ENCODE data around the gene PRR7.

PRR7 gene

GRCh38 chr5:177437623-177438022 lies 9.0 kb upstream of the PRR7 start:
- no peak for DNase-seq

DNA sequence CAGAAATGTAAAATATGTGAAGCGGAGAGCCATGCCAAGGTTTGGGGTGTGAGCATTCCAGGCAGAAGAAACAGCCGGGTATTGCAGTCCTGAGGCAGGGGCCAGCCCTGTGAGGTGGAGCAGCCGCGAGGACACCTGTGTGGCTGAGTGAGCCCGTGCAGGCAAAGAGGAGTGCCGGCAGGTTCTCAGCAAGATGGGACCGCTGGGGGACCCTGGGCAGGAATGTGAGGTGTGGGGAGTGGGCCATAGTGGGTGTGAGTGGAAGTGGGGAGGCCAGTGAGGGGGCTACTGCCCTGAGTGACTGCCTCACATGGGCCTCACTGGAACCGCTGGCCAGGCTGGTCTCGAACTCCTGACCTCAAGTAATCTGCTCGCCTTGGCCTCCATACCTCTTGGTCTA lies 8.1 kb upstream of the PRR7 start:
- DNase-seq: no peak

- DNase-seq: no peak
Observed at GRCh38 chr5:177439518-177440053, 7.0 kb upstream of the PRR7 start.

DNA sequence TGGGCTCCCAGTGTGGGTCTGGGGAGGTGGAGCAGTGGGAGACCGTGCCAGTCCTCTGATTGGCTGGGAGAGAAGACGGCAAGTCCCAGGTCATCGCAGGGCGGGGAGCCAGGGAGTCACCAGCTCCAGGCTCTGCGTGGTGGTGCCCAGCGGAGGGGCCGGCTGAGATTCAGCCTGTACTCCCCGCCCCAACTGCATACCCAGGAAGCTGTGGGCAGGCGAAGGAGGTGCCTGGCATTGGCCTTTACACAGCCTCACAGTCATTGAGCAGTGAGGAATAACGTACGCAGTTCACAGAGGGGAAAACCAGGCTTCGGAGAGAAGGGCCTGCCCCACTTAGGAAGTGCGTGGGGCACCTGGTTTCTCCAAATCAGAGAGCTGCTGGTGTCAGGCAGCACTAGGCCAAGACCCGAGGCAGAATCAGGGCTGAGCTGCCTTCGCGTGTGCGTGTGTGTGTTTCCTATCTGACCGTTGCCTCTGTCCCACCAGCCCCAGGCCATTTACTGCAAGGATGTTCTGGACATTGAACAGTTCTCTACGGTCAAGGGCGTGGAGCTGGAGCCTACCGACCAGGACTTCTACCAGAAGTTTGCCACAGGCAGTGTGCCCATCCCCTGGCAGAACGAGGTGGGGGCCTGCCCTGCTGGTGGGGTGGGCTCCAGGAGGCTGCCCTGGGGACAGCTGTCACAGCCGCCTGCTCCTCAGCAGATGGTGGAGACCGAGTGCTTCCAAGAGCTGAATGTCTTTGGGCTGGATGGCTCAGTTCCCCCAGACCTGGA lies 6.2 kb upstream of the PRR7 start:
- peak; percentile 82 for DNase-seq

- no peak for DNase-seq
Observed at GRCh38 chr5:177440990-177441780, 5.4 kb upstream of the PRR7 start.

DNA sequence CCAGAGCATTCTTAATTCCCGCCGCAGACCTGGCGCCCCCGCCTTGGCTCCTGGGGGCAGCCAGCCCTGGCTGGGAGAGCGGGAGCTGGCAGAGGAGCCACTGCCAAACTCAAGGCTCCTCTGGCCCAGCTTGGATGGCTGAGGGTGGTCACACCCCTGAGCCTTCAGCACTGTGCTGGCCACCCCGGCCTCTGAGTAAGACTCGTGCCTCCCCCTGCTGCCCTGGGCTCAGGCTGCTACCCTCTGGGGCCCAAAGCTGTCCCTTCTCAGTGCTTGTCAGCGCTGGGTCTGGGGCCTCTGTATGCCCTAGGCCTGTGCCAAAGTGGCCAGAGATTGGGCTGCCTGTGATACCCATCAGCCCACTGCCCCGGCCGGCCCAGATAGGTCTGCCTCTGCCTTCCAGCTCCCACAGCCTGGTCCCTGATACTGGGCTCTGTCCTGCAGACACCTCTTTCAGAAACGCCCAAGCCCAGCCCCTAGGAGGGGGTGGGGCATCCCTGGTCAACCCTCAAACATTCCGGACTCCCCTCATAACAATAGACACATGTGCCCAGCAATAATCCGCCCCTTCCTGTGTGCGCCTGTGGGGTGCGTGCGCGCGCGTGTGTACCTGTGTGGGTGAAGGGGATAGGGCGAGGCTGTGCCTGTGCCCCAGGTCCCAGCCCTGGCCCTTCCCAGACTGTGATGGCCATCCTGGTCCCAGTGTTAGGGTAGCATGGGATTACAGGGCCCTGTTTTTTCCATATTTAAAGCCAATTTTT lies 4.4 kb upstream of the PRR7 start:
- no peak for DNase-seq

DNA sequence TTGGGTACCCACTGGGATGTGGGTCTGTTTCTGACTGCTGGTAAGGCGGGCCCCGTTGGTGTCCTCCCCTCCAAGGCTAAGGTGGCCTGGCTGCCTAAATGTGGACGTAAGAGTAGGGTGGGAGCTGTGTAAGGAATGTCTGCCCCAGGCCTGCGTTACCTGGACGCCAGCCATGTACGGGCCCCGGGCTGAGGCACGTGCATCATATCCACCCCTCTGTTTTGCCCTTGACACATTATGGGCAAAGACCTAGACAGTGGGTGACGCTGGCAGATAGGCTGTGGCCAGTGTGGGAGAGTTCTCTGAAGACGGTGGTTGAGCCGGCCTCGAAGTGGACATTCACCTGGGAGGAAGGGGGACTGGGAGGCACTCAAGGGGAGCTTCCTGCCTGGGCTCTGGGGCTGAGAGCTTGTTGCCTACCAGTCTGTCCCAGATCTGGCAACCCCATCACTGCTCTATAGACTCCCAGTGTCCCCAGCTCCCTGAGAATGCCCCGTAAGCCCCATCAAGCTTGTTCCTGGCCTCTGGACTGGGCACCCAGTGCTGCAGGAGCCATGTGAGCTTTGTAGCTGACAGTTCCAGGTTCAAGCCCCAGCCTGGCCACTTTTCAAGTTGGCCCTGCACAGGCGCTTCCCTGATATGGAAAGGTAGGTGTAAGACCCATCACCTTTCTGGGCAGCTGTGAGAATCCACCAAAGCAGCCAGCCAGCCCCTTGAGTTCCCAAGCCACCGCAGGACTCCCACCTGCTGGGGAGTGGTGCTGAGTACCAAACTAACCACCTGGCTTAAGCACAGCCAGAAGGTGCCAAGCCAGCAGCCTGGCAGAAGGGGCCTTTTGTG lies 3.2 kb upstream of the PRR7 start:
- DNase-seq: no peak

DNA sequence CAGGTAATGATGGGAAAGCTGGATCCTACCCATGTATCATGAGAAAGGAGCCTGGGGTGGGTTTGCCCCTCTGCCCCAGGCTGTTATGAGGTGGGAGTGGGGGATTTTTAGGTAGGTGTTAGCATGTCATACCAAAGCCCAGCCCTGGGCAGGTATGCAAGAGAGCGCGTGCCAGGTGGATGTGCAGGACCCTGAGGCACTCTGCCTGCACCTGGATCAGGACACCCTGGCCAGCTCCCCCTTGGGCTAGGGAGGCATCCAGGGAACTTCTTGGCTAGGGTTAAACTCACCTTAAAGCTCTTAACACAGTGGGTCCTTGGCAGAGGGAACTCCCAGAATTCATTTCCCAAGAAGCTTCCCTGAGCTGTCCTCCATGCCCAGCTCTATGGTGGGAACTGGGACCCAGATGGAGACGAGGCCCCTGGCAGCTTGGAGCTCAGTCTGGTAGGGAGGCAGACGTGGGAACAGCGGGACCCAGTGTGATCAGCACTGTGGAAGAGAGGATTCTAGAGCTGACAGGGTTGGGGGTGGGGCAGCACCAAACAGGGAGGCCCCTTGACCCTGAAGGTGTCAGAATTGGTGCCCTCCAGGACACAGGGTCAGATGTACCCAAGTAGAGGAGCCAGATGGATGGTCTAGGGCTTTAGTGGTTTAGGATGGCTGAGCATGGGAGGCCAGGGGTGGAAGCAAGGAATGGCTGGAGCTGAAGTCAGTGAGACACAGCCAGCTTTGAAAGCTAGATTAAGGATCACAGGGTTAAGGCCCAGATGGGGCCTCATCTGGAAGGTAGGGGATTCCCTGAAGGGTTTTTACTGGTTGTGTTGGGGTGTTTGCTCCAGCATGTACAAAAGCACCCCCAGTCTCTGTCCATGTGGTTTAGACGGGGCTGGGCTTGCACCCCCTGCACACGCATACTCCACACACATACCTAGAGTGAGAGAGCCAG lies 2.2 kb upstream of the PRR7 start:
- peak; percentile 50 for DNase-seq

DNA sequence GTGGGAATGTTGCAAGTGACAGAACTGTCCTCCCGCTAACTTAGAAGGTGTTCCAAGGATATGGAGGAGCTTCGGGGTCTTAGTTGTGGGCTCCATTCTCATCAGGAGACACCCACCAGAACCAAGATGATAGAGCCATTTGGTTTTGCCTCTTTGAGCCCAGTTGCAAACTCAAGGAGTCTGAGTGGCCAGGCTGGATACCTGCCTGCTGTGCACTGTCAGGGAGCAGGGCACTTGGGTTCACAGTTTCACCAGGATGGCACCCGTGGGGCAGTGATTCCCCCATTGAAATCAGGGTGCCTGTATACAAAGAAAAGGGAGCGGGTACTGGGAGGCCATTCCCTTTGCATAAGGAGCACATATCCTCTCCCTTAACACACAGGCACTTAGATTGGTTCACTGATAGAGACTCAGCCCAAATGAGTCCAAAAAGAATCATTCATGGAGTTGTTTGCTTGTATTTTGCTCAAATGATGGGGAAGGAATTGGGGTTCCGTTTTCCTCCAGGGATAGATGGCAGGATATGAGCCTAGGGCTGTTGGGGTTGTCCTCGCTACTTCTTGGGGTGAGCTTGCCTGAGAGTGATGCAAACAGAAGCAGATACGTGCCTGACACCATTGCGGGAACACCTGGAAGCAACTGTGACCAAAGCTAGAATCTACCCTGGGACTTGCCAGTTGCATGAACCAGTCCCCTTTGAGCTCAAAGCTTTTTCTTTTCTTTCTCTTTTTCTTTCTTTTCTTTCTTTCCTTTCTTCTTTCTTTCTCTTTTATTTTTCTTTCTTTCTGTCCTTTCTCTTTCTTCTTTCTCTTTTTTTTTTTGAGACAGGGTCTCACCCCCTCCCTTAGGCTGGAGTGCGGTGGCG lies 1.3 kb upstream of the PRR7 start:
- DNase-seq: peak; percentile 63

GRCh38 chr5:177445917-177446199 lies 756 bp upstream of the PRR7 start:
- DNase-seq: no peak

GRCh38 chr5:177447066-177447610 lies 524 bp downstream of the PRR7 start:
- DNase-seq: peak; percentile 81

DNA sequence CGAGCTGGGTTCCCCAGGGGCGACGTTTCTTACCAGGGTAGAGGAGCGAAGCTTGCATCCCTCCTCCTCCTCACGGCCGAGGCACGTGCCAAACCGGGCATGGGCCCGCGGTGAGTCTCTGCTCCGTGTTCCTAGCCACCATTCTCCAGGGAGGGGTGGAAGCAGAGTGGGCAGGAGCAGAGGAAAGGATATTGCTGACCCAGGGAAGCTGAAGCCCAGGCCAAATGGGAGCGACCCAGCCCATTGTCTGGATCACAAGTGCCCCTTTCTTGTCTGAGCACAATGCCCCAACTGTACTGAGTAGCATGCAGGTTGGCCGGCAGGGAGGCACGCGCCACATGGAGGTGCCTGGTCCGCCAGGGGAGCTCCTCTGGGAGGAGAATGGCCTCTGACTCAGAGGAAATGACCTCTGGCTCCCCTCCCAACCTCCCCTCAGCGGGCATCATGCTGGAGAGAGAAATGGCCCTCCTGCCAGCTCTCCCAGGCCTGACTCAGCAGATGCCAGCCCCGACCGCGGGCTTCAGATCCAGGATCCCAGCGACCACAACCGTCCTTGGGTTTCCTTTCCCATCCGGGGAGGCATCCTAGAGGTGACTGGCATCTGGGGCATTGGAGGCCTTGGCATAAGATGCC lies 1.1 kb downstream of the PRR7 start:
- no peak for DNase-seq

- no peak for DNase-seq
Observed at GRCh38 chr5:177448244-177448950, 1.8 kb downstream of the PRR7 start.

GRCh38 chr5:177449140-177450061 lies 2.8 kb downstream of the PRR7 start:
- DNase-seq: no peak

DNA sequence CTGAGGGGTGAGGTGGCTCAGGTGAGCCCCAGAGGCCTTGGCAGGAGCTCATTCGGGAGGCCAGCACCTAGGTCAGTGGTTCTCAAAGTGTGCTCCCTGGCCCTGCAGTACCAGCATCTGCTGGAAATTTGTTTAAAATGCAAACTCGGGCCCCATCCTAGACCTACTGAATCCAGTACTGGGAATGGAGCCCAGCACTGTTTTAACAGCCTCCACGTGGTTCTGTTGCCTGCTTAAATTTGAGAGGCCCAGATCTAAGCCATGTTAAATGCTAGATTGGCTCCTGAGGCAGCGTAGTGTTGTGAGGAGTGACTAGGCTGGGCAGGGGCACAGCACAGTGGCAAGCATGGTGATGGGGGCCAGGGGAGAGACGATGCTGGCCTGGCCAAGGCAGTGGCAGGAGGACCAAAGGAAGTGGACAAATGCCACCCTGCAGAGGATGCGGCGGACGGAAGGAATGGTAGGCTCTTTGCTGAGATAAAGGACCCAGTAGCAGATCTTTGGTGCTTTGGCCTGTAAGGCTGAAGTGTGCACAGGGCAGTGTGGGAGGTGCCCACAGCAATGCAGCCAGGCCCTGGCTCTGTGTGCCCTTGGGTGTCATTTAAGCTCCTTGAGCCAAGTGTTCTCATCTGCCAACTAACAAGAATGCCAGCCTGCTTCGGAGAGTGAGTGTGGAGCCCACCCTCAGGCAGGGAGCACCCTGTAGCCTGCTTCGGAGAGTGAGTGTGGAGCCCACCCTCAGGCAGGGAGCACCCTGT lies 4.2 kb downstream of the PRR7 start:
- DNase-seq: no peak

DNA sequence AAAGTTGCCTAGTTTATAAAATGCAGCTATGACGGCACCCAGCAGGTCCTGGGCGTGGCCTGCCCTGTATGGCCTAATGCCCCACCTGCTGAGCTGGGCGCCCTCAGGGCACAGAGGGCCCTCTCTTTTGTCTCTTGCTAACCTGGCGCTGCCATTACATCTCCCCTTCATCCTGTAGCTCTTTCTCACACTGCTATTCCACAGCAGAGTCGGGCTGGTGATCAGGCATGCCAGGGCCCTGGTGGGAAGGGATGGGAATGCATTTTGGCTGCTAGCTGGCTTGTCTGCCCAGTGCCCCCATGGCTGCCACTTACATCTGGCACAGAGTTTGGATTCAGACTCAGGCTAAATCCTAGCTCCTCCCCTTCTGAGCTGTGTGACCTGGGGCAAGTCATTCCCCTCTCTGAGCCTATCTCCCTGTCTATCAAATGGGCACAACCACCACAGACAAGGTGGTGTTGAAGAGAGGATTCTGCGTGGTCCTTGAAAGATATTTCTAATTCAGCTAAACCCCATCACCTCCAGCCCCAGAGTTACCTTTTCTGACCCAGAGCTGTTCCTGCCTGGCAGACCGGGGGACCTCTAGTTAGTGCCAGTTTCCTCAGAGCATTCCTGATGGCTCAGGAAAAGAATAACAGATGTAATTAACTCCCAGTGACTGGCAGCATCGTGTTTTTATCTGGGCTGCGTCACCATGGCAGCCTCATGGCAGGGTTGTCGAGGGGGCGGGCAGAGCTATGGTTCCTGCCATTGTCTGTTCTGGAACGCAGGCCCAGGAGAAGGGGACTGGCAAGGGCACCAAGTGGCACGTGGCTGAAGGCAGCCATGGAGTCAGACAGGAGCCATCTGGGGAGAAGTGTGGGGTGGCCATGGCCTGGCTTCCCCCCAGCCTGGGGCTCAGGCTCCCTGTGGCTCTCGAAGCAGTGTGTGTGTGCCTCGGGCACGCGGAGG lies 6.3 kb downstream of the PRR7 start:
- no peak for DNase-seq
